Inflammatory macrophage (primary cell): ENCODE measurements around the gene KIRREL2.
"Not testable (repeated sequence)": the region's sequence is repeated elsewhere in the genome, so short reads cannot be mapped to it uniquely, and the experiment has no call there.

Source experiments
- DNase-seq, 2 donors: peaks; one replicate each; pipeline ENCODE4 v3.0.0-alpha.2; 2020 to 2022

KIRREL2 gene

GRCh38 chr19:35899547-35900214 lies 43.0 kb downstream of the KIRREL2 start:
- peak; percentile 88 to 91 for DNase-seq

GRCh38 chr19:35901055-35901644 lies 44.4 kb downstream of the KIRREL2 start:
- DNase-seq = no peak

DNA sequence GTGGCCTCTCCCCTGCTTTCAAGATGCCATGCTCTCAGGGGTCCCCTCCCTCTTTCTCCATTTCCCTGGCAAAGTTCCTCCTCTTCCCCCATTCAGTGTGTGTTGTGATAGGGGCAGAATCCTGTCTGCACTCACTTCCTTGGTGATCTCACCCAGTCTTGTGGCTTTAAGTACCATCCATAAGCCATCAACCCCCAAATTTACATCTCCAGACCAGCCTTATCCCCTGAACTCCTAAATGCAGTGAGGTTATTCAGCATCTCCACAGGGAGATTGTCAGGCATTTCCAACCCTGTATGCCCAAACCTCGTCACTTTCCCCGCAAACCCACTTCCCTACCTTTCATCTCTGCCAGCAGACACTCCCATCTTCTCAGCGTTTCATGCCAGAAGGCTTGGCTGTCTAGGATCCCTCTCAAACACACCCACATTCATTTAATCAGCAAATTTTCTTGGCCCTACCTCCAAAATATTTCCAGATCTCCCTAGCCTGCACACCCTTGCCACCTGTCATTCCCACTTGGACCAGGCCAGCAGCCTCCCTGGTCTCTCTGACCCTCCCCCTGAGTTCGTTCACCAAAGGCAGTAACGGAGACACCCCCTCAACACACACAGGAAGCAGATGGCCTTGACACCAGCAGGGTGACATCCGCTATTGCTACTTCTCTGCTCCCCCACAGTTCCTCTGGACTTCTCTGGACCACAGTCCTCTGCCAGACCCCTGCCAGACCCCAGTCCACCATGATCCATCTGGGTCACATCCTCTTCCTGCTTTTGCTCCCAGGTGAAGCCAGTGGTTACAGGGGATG lies 45.3 kb downstream of the KIRREL2 start, which contains the start of gene HCST:
HCST (plus strand) TSS at position 676 of the 808 bp plus-strand sequence; CDS start at position 741, 65 bp downstream.
- peak; percentile 64 to 82 for DNase-seq

DNA sequence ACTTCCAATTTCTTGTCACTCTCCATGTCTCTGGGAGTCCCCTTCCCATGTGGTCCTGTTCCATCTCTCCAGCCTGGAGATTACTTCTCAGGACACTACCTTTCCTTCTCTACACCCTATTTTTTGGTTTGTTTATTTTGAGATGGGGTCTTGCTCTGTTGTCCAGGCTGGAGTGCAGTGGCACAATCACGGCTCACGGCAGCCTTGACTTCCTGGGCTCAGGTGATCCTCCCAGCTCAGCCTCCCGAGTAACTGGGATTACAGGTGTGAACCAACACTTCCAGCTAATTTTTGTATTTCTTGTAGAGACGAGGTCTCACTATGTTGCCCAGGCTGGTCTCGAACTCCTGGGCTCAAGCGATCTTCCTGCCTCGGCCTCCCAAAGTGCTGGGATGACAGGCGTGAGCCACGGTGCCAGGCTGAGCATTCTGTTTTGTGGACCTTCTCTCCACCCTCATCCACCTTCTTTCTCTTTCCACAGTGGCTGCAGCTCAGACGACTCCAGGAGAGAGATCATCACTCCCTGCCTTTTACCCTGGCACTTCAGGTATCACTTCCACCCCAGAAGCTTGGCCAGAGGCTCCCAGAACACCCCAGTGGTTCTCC lies 46.3 kb downstream of the KIRREL2 start:
- no peak for DNase-seq

DNA sequence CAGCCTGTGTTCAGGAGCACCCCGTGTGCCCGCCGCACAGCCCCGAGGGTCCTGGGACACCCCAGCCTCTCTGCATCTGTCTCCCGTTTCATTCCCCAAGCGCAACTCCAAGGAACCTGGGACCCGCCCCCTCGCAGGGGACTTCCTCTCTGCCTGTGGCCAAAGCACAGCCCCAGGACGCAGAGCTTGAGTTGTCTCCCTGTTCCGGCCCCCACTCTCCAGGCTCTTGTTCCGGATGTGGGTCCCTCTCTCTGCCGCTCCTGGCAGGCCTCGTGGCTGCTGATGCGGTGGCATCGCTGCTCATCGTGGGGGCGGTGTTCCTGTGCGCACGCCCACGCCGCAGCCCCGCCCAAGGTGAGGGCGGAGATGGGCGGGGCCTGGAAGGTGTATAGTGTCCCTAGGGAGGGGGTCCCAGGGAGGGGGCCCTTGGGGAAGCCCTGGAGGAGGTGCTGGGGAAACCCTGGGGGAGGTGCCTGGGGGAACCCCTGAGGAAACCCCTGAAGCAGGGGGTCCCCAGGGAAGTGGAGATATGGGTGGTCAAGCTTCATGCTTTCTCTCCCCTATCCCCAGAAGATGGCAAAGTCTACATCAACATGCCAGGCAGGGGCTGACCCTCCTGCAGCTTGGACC lies 47.0 kb downstream of the KIRREL2 start:
- peak; percentile 95 to 100 for DNase-seq

- DNase-seq = peak; percentile 69 to 73
Observed at GRCh38 chr19:35904311-35905068, 47.8 kb downstream of the KIRREL2 start.

DNA sequence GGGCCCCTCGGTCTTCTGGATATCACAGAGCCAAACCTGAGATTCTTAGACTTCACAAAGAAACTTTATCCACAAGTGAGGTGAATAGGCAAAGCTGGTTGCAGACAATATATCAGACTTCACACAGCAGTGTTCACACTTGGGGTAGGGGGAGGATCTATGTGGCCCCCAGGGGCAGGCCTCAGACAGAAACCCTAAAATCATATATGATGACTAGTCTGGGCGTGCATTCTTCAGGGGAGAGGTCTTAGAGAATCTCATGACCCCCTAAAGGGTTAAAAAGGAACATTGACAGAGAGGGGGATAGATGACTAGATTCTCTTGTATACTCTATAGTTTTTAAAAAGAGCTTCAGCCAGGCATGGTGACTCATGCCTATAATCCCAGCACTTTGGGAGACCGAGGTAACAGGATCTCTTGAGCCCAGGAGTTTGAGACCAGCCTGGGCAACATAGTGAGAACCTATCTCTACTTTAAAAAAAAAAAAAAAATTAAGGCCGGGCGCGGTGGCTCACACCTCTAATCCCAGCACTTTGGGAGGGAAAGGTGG lies 48.5 kb downstream of the KIRREL2 start:
- no peak for DNase-seq

GRCh38 chr19:35907377-35907745 lies 50.6 kb downstream of the KIRREL2 start:
- no peak for DNase-seq

DNA sequence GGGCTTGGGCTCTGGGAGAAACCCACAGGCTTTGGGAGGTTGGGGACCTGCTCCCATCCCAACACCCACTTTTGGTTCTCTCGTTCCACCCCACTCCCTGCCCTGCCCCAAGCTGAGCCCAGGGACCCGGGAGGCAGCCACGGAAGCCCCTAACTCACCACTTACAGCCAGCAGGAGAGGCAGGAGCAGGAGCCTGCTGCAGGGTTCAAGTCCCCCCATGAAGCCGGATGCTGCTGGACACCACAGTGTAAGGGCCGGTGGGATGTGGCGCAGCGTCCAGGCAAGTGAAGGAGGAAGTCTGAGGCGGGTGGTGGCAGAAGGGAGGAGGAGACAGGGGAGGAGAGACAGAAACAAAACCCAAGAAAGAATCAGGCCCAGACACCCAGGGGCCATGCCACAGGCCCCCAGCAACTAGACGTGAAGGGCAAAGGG lies 51.3 kb downstream of the KIRREL2 start, which contains the start of gene TYROBP:
TYROBP (minus strand) TSS at position 286 of the 432 bp plus-strand sequence; CDS start at position 219, 67 bp downstream.
- peak; percentile 73 to 75 for DNase-seq

- DNase-seq = peak; percentile 99
Observed at GRCh38 chr19:35908973-35909683, 52.4 kb downstream of the KIRREL2 start.

GRCh38 chr19:35909684-35910035 lies 52.9 kb downstream of the KIRREL2 start:
- no peak for DNase-seq

- not testable (repeated sequence) for DNase-seq
Observed at GRCh38 chr19:35910355-35910754, 53.6 kb downstream of the KIRREL2 start.

GRCh38 chr19:35911173-35911572 lies 54.5 kb downstream of the KIRREL2 start:
- no peak for DNase-seq

GRCh38 chr19:35911790-35912189 lies 55.1 kb downstream of the KIRREL2 start:
- DNase-seq = no peak

DNA sequence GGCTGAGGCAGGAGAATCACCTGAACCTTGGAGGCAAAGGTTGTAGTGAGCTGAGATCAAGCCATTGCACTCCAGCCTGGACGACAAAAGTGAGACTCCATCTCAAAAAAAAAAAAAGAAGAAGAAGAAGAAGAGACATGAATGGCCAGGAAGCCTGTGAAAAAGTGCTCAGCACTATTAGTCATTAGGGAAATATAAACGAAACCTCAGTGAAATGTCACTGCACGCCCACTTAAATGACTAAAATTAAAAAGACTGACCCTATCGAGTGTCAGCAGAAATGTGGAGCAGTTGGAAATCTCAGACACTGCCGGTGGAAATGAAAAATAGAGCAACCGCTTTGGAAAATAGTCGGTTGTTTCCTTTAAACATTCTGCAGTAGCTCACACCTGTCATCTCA lies 56.9 kb downstream of the KIRREL2 start:
- DNase-seq = peak; percentile 90 to 93

- DNase-seq = peak; percentile 66 to 74
Observed at GRCh38 chr19:35915443-35915842, 58.7 kb downstream of the KIRREL2 start.
